K562 (cell line): Measurements from ENCODE around the gene RAD50. TPM values are rescaled to one million over a fixed set of nuclear protein-coding genes. Genes with fewer than 3 reads are reported as not detected.

Experiments used
- BRD4 ChIP-seq: fragments of 200-600 bp; sonication (generic); IDR thresholded peaks from 2 replicates; pipeline ENCODE4 v1.6.1; 2017; ENCODE audit warnings: inconsistent platforms
- CTBP1 ChIP-seq: fragments of 450-650 bp; IDR thresholded peaks from 2 replicates; pipeline ENCODE4 v1.6.1; 2016; ENCODE audit warnings: borderline replicate concordance
- ETS2 ChIP-seq: IDR thresholded peaks from 2 replicates; pipeline ENCODE4 v1.6.1; 2016; ENCODE audit warnings: borderline replicate concordance, missing genetic modification characterization, mild to moderate bottlenecking, moderate library complexity, missing compliant biosample characterization; ENCODE audit not compliant: poor library complexity, severe bottlenecking
- FIP1L1 ChIP-seq: fragments of 200-400 bp; formaldehyde crosslinking; IDR thresholded peaks from 2 replicates; pipeline ENCODE4 v1.6.1; 2018; ENCODE audit warnings: mild to moderate bottlenecking, low read depth, low read length; ENCODE audit not compliant: poor library complexity, severe bottlenecking
- HMBOX1 ChIP-seq: sonication (generic); IDR thresholded peaks from 2 replicates; pipeline ENCODE4 v1.6.1; 2016
- IRF1 ChIP-seq: sonication (generic); formaldehyde crosslinking; IDR thresholded peaks from 2 replicates; pipeline ENCODE4 v1.8.0; 2022; ENCODE audit warnings: missing genetic modification reagents, mild to moderate bottlenecking, borderline replicate concordance
- MAFG ChIP-seq: fragments of 450-650 bp; conservative IDR thresholded peaks from 2 replicates; pipeline ENCODE4 v1.6.1; 2016; ENCODE audit warnings: missing genetic modification characterization, missing compliant biosample characterization
- RFX1 ChIP-seq: fragments of 450-650 bp; IDR thresholded peaks from 2 replicates; pipeline ENCODE4 v1.6.1; 2016; ENCODE audit warnings: mild to moderate bottlenecking, moderate library complexity
- RNF219 ChIP-seq: fragments of 250-450 bp; sonication (Bioruptor Pico); IDR thresholded peaks from 2 replicates; pipeline ENCODE4 v1.5.0; 2022; ENCODE audit warnings: mild to moderate bottlenecking
- SAFB ChIP-seq: fragments of 200-400 bp; formaldehyde crosslinking; IDR thresholded peaks from 2 replicates; pipeline ENCODE4 v1.6.1; 2017; ENCODE audit warnings: low read depth, low read length, borderline replicate concordance
- SNRNP70 ChIP-seq: fragments of 200-400 bp; formaldehyde crosslinking; optimal IDR thresholded peaks from 2 replicates; pipeline ENCODE3; 2017; ENCODE audit warnings: low read depth, low read length
- STAG1 ChIP-seq: sonication (generic); formaldehyde crosslinking; IDR thresholded peaks from 2 replicates; pipeline ENCODE4 v1.5.0; 2020; ENCODE audit warnings: missing genetic modification reagents, borderline replicate concordance
- TAL1 ChIP-seq: fragments of 450-650 bp; IDR thresholded peaks from 2 replicates; pipeline ENCODE4 v1.6.1; 2016; ENCODE audit warnings: mild to moderate bottlenecking
- THAP7 ChIP-seq: fragments of 250-450 bp; sonication (Bioruptor Pico); IDR thresholded peaks from 2 replicates; pipeline ENCODE4 v1.5.0; 2021
- ZNF398 ChIP-seq: fragments of 250-450 bp; sonication (Bioruptor Pico); IDR thresholded peaks from 2 replicates; pipeline ENCODE4 v1.8.0; 2021; ENCODE audit warnings: moderate library complexity, mild to moderate bottlenecking, inconsistent platforms
- ZNF431 ChIP-seq: sonication (generic); formaldehyde crosslinking; IDR thresholded peaks from 2 replicates; pipeline ENCODE4 v1.8.0; 2022; ENCODE audit warnings: mild to moderate bottlenecking, missing genetic modification reagents
- ZNF57 ChIP-seq: fragments of 450-650 bp; formaldehyde crosslinking; IDR thresholded peaks from 2 replicates; pipeline ENCODE4 v1.4.0; 2020; ENCODE audit warnings: mild to moderate bottlenecking, moderate library complexity
- polyA plus RNA-seq, 8 experiments: library from polyadenylated mRNA; depleted of rRNA in 4 of 8; stranded (reverse) in 5 of 8; unstranded in 3 of 8; fragments of >200 nt; fragmentation: Nextera tagmentation in 2 of 8; fragmentation: Illumina TruSeq in 1 of 8; extraction: Ambion mirVana in 2 of 8; extraction: Trizol in 1 of 8; gene quantifications; 2 replicates each; pipeline versions ENCODE4 v1.2.1 to v1.2.3, GENCODE V29; 2011 to 2014; ENCODE audit warnings: inconsistent platforms in 1 of 8, missing spikeins in 1 of 8
- total RNA-seq, 7 experiments: library from RNA; depleted of rRNA in 6 of 7; stranded (reverse); fragments of >200 nt in 6 of 7; fragmentation: Illumina TruSeq in 2 of 7; extraction: Trizol in 2 of 7; gene quantifications; 2 replicates each; pipeline versions ENCODE4 v1.2.1 to v1.2.3, GENCODE V29; 2011 to 2021; ENCODE audit warnings: low replicate concordance in 1 of 7

The RAD50 gene
- total and polyA plus RNA-seq, 9 of the 15 experiments (the other 6 are each of a cell fraction or from before 2014, with no cell fraction given), result 15.3 to 74.2 (median 44.1) TPM

- peak; percentile 34 for TF ChIP-seq ETS2 (tag)
- TF ChIP-seq MAFG (tag), result peak; percentile 50
- no peak for TF ChIP-seq BRD4
- TF ChIP-seq RNF219 (CRISPR knock-in tag), result peak; percentile 89
- TF ChIP-seq CTBP1, result peak; percentile 67; the same call in 1 of the 2 replicates
- peak; percentile 75 for TF ChIP-seq ZNF398
- TF ChIP-seq TAL1, result peak; percentile 38; the same call in 1 of the 2 replicates
- TF ChIP-seq THAP7 (CRISPR knock-in tag), result peak; percentile 78; the same call in 1 of the 2 replicates
- TF ChIP-seq FIP1L1, result no peak
- no peak for TF ChIP-seq SAFB
- peak; percentile 92 for TF ChIP-seq ZNF57 (CRISPR knock-in tag)
- TF ChIP-seq ZNF431 (CRISPR knock-in tag), result no peak
- TF ChIP-seq STAG1 (CRISPR knock-in tag), result no peak
- no peak for TF ChIP-seq IRF1 (CRISPR knock-in tag)
- no peak for TF ChIP-seq RFX1
- no peak for TF ChIP-seq SNRNP70
- no peak for TF ChIP-seq HMBOX1
Measured at GRCh38 chr5:132666310-132667123, 109.7 kb downstream of the RAD50 start (continued).
